Activated CD4-positive, alpha-beta T cell treated with anti-CD3 and anti-CD28 coated beads, Interleukin-2, amount 50 U/mL, for 1 hour (primary cell): Measurements from ENCODE around the gene FBXO21.
"Not testable (repeated sequence)": the region's sequence is repeated elsewhere in the genome, so short reads cannot be mapped to it uniquely, and the experiment has no call there.

Source experiments
- DNase-seq: peaks from one replicate; pipeline ENCODE4 v3.0.0-alpha.2; 2020

The FBXO21 gene

DNA sequence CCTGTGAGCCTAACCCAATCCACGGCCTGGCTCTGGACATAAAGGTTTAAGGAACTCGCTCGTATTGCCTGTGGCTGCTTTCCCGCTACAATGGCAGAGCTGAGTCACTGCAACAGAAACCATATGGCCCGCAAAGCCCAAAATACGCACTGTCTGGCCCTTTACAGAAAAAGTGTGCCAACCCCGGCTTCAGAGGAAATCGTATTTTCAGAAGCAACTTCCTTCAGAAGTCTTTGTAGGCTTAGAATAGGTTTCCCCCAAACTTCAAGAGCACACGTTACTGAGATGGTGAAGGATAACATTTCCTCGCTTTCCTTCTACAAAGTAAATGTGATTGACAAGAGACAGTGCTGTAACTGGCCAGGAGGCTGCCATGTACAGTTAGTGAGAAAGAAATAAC lies 56.2 kb downstream of the FBXO21 start:
- peak; percentile 28 for DNase-seq

DNA sequence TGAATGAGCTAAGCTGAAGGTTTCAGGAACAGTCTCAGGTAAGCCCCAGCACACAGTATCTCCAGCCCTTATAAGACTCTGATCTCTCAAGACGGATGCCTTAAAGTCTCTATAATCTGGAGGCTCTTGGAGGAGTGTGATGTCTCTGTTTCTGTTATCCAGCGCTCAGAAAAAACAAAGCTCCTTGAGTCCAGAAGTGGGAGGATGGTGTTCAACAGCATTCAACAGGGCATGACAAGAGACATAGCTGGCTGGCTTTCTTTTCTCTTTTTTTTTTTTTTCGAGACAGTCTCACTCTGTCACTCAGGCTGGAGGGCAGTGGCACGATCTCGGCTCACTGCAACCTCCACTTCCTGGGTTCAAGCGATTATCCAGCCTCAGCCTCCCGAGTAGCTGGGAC lies 59.5 kb downstream of the FBXO21 start:
- DNase-seq = no peak

DNA sequence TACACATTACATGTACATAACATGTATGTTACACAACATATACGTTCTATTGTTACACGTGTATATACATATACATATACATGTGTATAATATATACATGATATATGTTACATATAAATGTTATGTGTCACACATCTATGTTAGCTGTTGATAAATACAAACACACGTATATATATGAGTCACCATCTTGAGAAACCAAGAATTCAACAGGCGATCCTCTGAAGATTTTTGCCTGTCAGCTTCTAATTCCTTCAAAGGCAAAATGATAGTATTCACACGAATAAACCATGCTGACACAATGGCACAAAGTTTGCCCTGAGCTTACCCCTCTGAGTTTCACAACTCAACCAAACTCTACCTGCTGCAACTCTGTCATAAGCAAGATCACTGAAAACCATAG lies 60.9 kb downstream of the FBXO21 start:
- no peak for DNase-seq

DNA sequence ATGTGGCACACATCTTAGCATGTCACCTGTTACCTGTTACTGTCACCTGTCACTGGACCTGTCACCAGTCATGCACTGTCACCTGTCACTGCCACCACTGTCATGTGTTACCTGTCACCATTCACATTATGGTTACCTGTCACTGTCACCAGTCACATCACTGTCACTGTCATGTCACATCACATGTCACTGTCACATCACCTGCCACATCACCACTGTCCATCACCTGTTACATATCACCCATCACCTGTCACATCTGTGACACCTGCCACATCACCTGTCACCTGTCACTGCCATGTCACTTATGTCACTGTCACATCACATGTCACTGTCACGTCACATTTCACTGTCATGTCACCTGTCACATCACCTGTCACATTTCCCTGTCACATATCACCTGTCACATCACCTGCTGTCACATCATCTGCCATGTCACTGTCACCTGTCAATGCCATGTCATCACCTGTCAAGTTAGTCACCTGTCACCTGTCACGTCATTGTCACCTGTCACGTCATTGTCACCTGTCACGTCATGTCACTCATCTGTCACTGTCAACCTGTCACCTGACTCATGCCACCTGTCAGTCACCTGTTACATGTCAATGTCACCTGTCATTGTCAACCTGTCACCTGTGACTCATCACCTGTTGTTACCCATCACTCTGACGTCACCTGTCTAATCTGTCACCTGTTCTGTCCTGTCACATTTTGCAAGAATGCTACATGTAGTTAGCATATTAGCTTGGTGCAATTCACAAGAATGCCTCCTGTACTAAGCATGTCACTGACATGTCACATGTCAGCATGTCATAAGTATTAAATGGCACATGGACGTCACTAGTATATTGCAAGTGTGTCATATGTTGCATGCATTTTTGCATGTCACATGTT lies 62.1 kb downstream of the FBXO21 start:
- no peak for DNase-seq

DNA sequence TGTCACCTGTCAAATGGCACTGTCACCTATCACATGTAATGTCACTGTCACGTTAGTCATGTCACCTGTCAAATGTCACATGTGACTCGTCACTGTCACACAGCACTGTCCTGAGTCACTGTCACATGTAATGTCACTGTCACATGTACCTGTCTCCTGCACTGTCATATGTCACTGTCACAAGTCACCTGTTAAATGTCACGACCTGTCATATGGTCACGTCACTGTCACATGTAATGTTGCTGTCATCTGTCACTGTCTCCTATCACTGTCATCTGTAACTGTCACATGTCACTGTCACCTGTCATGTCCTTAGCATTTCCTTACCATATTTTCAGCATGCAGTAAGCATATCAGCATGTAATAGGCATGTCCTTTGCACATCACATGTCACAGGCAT lies 63.9 kb downstream of the FBXO21 start:
- DNase-seq = no peak

DNA sequence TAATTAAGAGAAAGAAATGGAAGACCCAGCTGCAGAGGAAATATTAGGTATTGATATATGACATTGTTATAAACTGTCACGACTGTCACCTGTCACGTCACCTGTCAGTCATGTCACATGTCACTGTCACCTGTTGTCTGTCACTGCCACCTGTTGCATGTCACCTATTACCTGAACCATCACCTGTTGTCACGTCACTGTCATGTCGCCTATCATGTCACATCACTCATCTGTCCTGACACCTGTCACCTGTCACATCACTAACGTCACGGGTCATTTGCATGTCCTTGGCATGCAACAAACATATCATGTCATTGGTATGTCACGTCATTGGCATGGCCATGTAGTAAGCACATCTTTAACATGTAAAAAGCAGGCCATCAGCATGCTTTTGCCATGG lies 64.5 kb downstream of the FBXO21 start:
- DNase-seq = no peak

DNA sequence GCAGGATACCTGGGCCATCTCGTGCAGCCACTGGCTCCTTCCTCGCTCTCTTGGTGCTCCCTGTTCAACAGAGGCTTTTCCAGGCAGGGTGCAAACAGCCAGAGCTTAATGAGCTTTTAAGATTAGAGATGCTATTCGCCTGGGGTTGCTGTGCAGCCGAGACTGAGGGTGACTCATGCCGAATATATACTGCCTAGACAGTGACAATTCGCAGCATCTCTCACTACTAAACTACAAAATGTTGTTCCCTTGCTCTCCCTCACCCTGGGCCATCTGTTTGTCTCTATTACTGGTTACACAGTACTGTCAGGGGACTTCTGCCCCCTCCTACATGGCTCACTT lies 65.0 kb downstream of the FBXO21 start:
- DNase-seq = no peak

DNA sequence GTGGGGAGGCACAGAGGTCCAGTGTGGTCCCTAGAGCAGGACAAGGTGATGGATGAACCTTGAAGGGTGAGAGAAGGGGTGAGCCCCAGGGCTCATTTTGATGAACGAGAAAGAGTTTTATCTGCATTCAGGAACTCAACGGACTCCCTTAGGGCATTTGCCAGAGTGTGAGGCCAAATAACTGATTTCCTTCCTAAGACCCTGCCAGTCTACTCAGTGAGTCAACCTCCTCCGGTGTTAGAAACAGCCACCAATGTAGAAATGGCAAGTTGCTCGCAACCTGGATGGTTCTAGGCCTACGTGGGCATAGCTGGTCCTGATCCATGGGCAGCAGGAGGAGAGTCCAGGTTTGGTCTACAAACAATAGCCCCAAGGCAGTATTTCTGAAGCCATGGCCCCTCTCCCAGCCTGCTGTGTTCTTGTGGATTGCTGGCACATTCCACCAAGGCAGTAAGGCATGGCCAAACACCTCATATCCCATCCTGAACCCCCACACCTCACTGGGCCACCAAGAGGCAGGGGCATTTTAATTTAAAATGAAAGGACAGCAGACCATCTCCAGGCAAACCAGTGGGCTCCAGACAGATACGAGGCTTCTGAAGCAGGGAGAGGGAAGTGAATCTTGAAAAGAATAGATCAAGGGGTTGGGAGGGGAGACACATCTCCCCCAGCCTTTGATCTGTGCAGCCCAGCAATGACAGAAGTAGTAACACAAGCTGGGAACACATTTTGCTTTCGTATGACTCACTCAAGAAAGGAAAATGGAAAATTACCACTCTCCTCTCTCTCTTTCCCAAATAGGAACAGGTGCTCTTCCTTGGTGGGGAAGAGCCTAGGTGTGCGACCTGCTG lies 65.6 kb downstream of the FBXO21 start:
- no peak for DNase-seq

DNA sequence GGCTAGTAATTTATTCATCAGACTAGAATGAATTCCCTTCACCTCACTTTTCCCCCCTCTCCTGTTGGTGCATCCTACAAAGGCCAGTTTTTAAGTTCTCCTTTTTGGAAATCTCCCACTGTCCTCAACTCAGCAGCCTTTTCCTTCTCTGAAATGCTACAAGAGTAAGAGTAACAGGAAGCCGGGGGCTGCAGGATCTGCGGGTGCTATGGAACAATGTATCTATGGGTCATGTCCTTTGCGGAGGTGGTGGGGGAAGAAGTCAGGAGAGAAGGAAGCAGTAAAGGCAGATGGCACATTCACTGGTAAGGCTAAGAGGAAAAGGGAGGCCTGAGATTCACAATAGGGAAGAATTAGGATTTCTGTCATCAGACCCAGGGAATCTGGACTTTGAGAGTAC lies 68.8 kb downstream of the FBXO21 start:
- DNase-seq = no peak

DNA sequence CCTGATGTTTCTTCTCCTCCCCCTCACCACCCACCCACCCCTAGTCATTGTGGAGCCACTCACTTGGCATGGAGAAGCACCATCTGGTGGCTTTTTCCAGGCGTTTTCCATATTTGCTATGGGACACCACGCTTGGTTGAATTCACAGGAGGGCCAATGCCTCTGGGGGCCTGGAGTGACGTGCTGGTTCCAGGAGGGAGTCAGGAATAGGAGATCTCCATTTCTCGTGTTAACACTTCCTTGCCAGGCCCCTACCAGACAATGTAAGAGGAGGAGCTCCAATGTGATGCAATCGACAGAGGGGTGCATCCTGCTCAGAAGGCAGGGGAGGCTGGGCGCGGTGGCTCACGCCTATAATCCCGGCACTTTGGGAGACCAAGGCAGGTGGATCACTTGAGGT lies 69.5 kb downstream of the FBXO21 start:
- DNase-seq = no peak

DNA sequence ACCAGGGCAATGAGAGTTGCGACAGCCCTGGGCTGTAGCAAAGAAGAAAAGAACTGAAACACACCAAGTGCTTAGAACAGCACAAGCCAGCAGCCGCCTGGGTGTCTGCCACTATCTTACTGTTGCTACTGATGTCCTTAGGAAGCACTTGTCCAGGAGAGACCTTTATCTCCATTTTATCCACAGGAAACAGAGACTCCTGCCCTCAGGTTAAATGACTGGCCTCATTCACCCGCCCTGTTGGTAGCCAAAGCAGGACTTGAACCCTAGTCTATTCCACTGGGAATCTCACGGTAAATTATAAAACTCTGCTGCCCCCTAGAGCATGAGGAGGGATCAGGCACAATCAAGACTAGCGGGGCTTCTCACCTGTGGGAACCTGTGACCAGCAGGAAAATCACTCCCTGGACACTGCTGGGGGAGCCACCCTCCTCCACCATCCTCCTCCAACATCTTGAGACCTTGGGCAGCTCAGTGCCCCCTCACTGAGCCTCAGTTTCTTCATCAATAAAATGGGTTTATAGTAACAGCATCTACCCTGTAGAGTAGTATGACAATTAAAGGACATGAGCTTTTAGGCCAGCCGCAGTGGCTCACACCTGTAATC lies 70.6 kb downstream of the FBXO21 start:
- DNase-seq = peak; percentile 18

DNA sequence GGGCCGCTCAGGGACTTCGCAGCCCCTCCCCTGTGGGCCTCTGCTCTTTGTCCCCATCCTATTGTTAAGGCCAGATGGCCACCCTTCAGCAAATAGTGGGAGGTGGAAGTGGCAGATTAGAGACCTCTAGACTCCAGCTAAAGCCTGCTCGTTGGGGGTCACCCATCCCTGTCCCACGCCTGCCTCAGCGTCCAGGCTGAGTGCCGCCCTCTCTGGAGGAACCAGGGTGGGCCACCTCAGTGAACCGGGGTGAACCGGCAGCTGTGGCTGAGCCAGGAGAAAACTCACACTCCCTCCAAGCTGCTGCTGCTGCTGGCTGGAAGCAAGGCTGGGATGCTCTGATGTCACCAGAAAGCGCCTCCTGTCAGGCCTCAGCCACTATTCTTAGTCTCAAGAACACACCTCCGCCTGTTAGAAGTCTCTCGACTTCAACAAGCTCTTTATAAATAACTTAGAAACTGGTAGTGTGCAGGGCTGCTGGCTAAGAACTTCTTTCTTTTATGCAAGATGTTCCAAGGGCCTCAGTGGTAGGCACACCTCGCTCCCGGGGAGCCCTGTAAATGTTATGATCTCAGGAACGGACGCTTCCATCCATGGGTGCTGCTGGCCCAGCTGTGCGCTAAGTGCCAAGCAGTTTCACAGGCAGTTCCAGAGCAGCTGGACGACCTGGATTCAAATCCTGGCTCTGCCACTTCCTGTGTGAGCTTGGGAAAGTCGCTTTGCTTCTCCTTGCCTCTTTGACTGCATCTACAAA lies 71.3 kb downstream of the FBXO21 start:
- no peak for DNase-seq

DNA sequence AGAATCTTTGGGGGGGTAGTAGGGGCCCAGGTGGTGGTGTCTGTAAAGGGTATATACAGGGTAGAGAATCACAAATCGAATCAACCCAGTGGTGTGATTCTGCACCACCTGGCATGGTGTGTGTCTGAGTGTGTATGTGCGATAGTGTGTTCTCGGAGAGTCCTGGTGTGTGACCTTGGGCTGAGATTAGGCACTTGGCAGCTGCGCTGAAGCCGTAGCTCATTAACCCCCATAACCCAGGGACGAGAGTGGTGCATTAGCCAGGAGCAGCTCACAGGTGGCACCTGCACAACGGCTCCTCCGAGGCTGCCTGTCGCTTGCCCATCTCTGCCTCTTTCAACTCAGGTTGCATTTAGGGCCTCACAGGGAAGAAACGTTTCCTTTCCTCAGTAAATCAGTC lies 75.5 kb downstream of the FBXO21 start:
- no peak for DNase-seq

DNA sequence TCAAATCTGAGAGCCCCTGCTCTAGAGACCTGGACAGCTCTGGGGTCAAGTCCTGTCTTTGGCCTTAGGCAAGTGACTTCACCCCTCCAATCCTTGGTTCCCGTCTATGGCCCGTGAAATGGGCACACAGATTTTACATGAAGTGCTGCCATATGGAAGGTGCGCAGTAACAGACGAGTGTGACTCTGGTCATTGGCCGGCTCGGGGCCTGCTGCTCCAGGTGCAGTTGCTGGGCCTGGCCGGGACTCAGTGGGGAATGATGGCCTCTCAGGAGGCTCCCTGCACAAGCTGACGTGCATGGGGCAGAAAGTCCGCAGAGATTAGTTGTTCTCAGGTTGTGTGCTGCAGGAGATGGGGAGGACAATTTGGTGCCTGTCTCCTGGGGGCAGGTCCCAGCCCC lies 77.0 kb downstream of the FBXO21 start:
- DNase-seq = no peak

DNA sequence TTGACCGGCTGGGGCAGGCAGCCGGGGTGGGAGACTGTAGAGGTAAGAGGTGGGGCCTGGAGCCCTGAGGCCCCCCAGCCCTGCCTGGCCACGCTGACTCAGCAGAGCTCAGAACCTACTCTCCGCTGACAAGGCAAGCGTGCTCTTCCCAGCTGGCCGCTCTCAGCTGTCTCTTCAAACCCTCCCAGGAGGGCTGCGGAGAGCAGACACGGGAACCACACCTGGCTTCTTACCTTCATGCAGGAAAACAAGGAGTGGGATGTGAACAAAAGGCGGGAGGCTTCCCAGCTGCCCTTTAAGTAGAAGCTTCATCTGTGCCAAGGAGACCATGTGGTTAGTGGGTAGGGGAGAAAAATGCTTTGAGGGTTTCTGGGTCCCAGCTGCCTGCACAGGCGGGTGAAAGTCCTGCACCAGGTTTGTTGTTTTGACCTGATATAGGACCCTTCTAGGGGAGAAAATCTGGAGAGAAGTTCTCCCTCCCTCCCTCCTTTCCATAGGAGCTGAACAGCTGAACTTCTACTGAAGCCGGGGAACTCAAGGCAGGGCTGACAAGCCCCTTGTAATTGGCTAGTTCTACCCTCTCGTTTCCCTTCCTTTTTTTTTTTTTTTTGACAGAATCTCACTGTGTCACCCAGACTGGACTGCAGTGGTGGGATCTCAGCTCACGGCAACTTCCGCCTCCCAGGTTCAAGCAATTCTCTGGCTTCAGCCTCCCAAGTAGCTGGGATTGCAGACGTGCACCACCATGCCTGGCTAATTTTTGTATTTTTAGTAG lies 78.3 kb downstream of the FBXO21 start:
- no peak for DNase-seq

DNA sequence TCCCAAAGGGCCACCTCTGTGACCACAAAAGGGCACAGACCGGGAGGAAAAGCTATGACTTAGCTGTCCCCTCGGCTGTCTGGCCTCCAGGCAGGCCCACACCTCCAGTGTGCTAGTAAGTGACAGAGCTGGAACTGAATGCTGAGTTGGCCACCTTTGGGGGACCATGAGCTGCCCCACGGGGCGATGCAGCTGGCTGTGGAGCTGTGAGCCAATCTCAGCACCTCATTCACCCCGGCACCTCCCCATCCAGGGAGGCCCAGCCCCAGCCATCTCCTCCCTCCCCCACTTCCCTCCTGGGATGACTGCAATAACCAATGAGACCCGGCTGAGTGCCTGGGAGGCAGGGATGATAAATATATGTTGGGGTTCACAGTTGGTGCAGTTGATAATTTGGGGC lies 78.9 kb downstream of the FBXO21 start:
- no peak for DNase-seq

DNA sequence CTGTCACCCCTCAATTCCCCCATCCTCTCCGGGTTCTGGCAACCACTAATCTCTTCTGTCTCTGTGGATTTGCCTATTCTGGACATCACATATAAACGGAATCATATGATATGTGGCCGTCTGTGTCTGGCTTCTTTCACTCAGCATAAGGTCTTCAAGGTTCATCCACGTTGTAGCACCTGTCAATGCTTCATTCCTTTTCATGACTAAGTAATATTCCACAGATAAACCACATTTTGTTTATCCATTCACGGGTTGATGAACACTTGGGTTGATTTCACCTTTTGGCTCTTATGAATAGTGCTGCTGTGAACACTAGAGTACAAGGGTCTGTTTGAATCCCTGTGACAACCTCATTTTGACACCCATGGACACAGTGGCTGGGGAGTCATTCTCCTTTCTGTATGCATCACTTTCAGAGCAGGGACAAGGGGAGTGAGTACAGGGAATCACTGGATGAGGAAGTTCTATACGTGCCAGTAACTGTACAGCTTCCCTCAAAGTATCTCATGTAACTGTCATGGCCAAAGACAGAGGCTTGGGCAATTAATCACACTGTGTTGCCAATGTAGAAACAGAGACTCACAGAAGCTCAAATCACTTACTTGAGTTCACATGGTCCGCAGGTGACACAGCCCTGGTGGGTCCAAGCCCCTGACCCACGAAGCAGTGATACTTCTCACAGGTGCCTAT lies 80.2 kb downstream of the FBXO21 start:
- DNase-seq = no peak

DNA sequence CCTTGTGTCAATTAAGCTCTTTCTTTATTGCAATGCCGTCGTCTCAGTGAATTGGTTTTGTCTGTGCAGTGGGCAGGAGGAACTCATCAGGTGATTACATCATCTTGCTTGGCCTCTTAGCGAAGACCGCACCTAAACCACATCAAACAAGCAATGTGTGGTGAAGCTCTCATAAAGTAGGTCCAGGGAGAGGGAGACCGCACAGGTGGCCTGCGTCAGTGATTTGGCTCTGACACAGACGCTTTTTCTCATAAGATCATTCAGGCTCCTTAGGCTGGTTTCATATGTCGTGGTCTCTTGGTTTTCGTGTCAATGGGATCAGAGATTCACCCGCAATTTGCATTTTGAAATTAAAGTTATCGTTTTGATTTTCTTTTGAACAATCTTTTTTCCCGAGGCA lies 84.4 kb downstream of the FBXO21 start:
- peak; percentile 32 for DNase-seq

DNA sequence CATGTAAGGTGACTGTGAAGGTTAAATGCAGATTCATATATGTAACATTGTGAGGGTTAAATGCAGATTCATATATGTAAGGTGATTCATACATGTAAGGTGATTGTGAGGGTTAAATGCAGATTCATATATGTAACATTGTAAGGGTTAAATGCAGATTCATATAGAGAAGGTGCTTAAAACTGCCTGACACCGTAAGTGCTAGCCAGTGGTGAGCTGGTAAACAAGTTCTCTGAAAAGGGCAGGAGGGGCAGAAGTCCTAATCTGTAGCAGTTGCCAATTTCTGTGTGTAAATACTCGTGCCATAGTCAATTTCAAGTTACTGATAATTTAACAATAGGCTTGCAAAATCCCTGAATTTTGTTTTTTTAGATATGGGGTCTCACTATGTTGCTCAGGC lies 86.3 kb downstream of the FBXO21 start:
- not testable (repeated sequence) for DNase-seq

DNA sequence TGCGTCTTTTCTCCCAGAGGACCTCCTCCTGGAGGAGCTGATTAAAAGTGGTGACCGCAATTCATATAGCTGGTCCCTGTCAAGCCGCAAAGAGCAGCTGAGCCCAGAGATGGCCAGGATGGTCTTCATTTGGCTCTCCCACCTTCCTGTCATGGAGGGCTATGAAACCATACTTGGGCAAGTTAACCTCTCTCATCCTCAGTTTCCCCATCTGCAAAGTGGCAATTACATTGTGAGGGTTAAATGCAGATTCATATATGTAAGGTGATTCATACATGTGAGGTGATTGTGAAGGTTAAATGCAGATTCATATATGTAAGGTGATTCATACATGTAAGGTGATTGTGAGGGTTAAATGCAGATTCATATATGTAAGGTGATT lies 87.5 kb downstream of the FBXO21 start:
- DNase-seq = no peak

DNA sequence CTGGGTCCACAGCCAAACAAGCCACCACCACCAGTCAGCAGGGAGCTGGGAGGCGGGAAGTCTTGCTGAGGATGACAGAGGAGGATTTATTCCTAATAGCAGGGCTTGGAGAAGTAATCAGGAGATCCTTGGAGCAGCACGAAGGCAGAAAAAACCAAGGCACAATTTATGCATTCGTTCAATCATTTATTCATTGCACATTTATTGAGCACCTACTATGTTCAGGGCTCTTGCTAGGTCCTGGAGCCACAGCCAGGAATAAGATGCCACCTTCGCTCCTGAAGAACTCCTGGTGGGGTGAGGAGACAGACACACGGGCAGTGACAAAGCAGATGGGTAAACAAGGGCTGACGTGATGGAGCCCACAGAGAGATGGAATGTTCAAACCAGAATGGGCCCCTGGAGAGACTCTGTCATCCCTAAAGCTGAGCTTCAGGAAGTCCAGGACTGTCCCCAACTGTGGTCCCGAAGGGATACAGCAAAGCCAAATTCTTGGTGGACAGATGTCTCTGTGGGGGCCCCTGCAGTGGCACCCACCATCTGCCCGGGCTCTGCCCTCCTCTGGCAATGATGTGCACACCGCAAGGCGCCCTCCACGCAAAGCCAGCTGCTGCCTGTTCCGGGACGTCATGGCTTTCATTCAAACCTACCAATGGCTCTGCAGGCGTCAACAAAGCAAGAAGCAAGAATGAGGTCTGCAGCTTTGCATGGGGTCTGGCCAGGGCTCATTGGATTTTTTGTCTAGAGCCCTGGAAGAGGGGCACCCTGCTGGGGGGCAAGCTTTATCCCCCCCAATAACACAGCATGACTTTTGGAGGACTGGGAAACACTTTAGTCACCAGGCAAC lies 88.1 kb downstream of the FBXO21 start:
- no peak for DNase-seq
